NOMO-1 treated with DMSO at 0.1 percent for 48 hours (cell line): ENCODE results near the gene PCSK2.

Source experiments
- DNase-seq: peaks from one replicate; lab custom pipeline; 2025; ENCODE audit not compliant: unreplicated experiment; lab: John Stamatoyannopoulos, UW

PCSK2 gene

DNA sequence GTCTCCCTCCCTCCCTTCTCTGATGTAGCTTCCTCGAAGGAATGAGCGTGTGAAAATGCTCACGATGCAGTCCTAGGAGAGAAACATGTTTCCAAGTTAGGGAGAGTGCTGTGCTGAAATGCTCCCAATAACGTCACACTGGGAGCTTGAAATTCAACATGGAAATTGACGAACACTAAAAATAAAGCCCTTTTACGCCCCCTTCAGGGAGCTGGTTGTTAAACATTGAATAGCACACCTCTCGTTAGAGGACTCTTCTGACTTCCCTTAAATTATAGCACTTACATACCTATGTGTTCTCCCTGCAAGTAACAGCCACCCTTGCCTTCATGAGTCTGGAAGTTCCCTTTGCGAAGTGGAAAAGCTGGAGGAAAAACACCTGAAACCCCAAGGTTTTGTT, 215.7 kb downstream of the PCSK2 start:
- no peak for DNase-seq

DNA sequence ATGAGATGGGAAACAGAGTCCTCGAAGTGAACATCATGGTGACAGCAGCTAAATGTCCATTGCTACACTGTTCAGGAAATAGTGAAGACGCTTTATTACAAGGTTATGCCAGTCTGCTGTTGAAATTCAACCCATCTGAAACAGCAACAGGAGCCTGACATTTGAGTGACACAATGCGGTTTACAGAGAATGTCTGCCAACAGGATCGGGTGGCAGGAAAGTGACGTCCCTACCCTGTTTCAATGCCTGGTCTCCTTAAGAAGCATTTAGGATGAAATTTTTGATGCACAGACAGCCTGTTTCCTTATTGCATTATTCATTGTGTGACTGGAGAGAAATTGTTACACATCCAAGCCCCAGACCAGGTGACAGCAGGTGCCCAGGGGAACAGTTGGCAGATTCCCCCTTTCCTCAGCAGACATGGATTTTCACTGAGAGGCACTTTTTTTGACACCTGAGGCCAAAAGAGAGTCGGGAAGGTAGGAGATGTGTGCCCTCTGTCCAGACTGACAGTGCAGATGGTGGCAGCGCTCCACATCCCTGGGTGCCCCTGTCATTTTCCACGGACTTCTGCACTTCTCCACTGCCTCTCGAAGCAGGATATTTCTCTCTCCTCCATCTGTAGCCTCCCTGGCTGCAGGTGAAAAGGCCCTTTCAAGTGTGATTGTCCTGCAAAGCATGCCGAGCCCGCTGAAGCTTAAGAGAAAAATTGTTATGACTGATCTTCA, 216.5 kb downstream of the PCSK2 start:
- DNase-seq, result no peak

DNA sequence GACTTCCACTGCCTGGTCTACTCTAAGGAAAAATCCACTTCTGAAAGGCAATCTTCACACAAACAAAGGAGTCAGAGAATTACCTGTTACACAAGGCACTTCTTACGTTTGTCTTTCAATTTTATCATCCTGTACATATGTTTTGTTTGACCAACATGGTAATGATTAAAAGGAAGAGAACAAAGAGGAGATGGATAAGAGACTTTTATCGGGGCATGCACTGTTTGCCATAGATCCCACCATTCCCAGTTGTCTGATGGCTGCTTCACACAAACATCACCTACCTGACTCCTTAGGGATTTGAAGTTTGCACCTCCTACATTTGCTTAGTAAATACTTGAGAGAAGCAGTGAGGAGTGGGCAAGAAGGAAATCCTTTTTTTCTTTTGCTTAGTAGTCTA, 217.3 kb downstream of the PCSK2 start:
- DNase-seq, result no peak

DNA sequence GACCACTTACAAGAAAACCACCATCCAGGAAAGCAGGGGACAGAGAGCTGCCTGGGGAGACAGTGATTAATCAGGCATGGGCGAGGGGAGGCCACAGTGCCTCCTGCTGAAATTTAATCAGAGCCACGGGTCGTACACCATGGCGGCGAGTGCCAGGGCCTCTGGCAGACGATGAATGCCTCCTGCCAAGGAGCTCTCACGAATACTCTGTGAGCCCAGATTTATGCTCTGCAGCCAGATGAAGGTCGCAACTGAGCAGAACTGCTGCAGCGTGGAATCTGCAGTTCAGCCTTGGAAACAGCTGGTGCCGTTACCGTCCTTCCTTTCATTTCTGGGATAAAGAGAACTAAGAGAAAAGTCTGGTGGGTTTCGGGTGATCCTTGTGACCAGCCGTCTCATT, 218.7 kb downstream of the PCSK2 start:
- no peak for DNase-seq

DNA sequence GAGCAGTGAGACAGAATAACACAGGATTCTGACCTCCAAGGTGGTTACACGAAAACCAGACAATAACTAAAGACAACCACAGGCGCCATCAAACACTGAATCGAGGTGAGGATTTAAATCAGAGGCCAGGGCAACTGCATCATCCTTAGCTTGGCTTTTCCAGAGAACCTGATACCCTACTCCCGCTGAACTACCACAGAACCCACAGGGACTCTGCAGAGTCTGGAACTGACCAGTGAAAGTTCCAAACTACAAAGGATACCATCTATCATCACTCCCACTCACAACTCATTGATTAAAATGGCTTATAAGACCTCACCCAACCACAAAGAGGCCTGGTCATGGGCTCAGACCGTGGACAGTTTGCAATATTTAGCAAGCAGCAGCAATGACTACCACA, 219.3 kb downstream of the PCSK2 start:
- no peak for DNase-seq

DNA sequence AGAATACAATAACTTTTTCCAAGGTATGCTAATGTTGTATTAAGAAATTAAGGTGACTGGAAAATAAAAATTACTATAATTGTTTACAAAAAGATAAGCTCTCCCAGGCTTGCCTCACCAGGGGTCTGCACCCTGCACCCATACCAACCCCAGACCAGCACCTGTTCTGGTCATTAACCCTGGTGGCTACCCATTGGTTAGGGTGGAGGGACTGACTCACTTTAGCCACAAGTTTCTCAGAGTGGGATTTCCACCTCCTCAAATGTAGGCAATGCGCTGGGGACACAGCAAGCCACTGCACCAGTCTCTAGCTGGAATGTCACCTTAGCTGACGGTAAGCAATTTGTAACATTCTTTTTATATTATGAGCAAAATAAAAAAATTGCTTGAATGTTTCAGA, 221.2 kb downstream of the PCSK2 start:
- no peak for DNase-seq

DNA sequence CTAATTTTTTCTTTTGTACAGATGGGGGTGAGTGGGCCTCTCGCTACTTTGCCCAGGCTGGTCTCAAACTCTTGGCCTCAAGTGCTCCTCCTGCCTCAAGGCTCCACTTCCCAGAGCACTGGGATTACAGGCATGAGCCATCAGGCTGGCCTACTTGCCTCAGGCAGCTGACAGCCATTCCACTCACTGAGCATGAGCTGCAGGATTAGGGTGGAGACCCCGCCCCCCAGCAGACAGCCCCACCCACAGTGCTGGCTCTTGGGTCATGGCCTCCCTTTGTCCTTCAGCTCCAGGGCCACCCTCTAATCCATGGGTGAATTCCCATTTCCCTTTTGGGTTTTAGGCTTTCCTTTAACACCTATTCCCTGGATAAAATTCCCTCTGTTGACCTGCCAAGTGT, 222.2 kb downstream of the PCSK2 start:
- no peak for DNase-seq

DNA sequence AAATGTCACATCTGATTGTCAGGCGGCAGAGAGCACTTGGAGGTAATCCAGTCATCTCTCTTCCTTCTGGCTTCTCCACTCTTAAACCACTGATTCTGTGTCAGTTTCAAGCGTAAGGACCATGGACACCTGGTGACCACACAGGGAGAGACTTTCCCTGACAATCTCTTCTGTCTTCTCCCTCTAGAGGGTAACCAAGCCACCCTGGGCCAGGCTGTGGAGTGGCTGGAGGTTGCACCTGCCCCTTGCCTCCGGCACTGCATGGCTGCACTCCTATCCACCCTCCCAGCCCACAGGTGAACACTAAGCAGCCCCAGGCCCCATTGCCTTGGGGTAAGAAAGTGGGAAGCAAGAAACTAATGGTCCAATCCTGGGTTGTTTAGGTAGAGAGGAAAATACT, 225.6 kb downstream of the PCSK2 start:
- no peak for DNase-seq

DNA sequence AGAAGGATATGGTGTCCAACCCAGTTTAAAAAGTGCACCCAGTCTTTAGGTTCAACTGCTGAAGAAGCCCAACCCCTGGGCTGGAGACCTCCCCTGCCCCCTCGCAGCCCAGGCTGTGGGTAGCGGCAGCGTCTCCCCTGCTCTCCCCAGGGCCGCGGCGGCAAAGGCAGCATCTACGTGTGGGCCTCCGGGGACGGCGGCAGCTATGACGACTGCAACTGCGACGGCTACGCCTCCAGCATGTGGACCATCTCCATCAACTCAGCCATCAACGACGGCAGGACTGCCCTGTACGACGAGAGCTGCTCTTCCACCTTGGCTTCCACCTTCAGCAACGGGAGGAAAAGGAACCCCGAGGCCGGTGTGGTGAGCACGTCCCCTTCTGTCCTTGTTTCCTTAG, 226.8 kb downstream of the PCSK2 start:
- DNase-seq, result no peak

DNA sequence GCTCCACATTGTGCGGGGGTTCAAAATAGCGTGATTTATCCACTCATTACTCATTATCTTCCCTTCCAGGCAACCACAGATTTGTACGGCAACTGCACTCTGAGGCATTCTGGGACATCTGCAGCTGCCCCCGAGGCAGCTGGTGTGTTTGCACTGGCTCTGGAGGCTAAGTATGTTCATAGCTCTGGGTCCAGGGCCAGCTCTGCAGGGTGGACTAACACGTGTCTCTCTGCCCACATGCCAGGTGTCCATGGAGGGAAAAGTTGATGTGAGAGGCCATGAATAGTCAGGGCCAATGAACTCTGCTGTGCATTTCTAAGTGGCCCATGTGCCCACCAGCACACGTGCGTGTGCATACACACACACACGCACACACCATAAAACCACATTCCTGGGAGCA, 229.4 kb downstream of the PCSK2 start:
- no peak for DNase-seq

DNA sequence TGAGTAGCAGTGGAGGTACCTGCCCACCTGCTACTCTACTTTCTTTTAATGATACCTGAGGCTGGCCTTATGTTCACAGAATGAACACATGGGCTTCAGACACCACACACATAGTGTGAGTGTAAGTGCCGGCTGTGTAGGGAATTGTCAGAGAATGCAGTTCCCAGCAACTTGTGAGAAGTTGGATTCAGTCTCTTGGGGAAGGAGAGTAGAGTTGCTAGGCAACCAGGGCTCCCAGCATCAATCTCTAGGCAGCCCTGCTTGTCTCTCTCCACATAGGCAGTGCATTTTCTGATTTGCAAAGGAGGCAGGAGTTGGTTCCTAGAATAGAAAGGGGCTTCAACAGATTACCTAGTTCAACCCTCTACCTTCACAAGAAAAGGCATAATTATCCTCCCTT, 230.2 kb downstream of the PCSK2 start:
- no peak for DNase-seq

DNA sequence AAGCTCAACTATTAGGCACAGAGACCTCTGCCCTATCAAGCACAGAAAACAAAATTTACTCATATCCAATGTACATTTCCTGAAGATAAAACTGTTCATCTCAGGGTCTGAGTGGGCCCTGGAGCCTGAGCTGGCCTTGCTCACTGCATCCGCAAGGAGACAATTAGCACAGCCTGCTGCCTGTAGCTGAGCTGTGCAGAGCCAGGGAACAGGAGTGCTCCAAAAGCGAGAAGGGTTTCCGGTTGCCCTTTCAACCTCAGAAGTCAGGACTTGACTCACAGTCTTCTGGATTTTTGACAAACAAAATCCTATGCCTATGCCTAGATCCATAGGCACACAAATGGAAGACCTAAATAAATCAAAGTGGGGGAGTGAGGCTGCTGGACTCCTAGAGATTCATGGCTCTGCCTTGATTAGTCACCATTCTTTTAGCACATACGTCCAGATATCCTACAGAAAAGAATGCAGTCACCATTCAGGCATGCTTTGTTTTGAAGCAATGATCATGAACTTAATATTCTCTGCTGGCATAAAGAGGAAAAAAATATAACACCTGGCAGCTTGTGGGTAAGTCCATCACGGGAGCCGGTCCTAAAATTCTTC, 230.8 kb downstream of the PCSK2 start:
- DNase-seq, result no peak

DNA sequence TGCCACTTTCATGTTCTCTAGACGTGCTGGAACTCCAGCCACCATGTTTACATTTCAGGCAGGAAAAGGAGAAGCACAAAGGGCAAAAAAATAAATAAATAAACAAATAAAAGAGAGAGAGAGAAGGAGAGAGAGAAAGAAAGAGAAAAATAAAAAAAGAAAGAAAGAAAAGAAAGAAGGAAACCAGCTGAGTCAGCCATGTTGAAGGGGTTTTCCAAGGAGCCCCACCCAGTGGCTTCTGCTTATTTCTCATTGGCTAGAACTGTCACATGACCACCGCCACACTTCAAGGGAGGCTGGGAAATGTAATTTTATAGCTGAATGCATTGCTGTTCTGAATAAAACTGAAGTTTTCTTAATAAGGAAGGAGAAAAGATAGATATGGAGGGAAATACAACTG, 233.3 kb downstream of the PCSK2 start:
- DNase-seq, result no peak

DNA sequence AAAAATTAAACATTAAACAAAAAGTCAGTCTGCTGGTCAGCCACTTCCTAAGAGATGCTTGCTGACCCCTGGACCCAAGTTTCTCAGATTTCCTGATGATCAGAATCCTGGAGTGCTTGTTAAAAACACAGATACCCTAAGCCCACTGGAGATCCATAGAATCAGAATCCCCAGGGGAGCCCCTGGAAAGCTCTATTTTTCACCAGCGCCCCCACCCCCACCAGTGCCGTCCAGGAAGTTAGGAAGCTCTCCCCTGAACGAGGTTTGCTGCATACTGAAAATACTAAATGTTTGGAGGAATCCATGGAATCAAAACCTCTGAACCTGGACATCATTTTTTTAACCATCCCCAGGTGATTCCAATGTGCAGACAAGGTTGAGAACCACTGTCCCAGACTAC, 235.1 kb downstream of the PCSK2 start:
- no peak for DNase-seq

DNA sequence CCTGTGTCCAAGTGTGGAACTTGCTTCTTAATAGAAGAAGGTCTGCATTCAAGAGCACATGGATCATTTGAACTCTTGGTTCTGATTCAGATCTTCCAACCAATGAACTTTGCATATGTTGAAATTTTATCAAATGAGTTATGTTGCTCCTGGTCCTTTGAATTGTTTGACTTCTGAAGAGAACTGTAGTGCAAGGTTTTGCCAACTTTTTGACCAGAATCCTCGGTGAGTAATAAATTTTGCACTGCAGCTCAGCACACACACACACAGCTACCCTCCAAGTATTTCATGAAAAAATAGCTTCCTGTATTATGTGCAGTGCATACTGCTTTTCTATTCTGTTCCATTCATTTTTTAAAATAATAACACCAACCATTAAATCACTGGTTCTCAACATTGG, 236.9 kb downstream of the PCSK2 start:
- no peak for DNase-seq

DNA sequence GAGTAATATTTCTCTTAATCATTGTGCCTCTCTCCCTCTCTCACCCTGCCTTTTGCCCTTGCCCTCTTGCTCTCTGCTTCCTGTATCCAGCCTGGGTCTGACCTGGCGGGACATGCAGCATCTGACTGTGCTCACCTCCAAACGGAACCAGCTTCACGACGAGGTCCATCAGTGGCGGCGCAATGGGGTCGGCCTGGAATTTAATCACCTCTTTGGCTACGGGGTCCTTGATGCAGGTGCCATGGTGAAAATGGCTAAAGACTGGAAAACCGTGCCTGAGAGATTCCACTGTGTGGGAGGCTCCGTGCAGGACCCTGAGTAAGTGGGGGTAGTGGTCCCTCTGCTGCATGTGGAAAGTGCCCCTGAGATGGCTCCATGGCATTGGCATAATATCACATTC, 238.4 kb downstream of the PCSK2 start:
- DNase-seq, result no peak

DNA sequence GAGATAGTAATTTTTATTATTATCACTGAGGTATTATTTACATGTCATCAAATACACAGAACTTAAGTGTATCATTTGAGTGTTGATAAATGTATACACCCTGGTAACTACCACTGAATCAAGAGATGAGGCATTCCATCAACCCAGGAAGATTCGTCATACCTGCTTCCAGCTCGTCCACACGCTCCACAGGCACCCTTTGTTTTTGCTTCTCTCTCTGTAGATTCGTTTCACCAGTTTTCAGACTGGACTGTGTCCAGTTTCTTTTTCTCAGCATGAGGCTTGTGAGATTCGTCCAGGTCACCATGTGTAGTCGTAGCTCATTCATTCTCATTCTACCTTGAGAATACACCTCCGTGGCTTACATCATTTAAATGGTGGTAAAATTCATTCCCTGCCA, 239.8 kb downstream of the PCSK2 start:
- DNase-seq, result no peak

DNA sequence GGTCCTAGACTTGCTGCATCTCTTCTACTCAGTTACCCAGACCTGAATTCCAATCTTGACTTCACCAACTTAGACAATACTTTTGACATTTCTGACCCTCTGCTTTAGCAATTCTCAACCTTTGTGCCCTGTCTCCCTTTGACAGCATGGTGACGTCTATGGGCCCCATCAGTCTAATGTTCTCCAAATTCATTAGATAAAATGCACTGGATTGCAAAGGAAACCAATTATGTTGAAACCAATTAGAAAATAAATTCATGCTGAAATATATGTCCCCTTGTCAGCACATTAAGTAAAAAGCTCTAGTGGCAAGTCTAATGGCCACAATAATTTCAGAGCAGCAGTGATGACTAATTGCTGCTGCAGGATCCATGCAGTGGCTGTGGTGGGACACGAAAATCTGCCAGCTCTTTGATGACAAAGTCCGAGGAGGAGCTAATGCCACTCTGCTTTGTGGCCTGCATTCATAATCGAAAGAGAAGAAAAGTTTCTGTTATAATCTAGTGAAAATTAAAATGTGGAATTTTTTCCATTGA, 240.3 kb downstream of the PCSK2 start:
- DNase-seq, result no peak

DNA sequence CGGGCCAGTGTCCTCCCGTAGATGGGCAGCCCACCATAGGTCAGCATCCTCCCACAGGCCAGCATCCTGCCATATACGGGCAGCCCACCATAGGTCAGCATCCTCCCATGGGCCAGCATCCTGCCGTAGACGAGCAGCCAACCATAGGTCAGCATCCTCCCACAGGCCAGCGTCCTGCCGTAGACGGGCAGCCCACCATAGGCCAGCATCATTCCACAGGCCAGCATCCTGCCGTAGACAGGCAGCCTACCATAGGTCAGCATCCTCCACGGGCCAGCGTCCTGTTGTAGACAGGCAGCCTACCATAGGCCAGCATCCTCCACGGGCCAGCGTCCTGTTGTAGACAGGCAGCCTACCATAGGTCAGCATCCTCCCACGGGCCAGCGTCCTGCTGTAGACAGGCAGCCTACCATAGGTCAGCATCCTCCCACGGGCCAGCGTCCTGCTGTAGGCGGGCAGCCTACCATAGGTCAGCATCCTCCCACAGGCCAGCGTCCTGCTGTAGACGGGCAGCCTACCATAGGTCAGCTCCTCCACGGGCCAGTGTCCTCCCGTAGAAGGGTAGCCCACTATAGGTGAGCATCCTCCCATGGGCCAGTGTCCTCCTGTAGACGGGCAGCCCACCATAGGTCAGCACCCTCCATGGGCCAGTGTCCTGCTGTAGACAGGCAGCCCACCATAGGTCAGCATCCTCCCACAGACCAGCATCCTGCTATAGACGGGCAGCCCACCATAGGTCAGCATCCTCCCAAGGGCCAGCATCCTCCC, 241.4 kb downstream of the PCSK2 start:
- DNase-seq, result no peak

DNA sequence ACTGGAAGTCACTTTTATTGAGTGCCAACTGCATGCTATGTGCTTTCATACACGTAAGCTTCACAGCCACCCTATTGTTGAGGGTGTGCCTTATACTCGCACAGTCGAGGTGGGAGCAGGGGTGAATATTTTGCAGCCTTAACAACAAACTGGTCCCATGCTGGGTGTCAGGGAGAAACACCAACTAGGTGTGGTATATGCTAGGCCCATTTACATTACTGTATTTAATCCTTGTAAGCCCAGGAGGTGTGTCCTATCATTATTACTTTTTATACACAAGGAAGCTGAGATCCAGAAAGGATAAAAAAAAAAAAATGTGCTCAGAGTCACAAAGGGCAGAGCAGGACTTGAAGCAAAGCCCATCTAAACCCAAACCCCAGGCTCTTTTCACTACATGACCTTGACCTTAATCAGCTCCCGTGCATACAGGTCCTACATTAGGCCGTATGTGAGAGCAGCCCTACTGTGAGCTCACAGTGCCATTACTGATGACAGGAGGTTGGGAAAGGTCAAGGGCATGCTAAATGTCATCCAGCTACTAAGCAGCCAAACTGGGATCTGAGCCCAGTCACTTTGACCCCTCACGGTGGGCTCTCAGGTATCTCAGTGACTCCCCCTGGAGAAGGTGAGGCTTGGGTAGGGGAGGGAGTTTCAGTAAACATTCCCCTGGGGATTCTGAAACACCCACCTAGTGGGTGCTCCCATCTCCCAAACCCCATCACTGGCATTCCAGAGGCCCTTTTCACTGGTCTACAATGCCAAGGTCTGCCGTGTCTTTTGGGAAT, 242.6 kb downstream of the PCSK2 start:
- no peak for DNase-seq

DNA sequence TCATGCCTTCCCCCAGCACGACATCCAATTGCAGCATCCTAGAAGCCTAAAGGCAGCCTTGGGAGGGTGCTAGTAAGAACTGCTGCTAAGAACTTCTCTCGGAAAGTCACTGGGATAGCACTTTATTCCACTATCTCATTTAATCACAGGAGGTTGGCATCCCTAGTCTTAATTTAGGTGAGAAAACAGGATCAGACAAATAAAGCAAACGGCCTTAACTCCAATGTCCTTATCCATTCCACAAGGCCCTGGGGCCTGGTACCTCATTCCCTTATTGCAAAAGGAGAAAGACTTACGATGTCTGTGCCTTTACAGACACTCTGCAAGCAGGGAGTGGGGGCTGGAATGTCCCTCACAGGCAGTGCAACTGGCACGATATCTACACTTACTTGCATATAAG, 243.7 kb downstream of the PCSK2 start:
- no peak for DNase-seq
